Neural crest cell (in vitro differentiated cells): Measurements from ENCODE around the gene ALOXE3. TPM values are rescaled to one million over a fixed set of nuclear protein-coding genes. Genes with fewer than 3 reads are reported as not detected.

Experiments
- DNase-seq: peaks from one replicate; pipeline ENCODE4 v3.0.0; 2021; ENCODE audit warnings: low read depth, mixed read lengths, low spot score
- H3K27ac Mint-ChIP-seq: one replicate; pipeline ENCODE4 v1.8.0; 2021; ENCODE audit warnings: mild to moderate bottlenecking, mixed read lengths; ENCODE audit not compliant: unreplicated experiment
- H3K27me3 Mint-ChIP-seq: 2 replicates; pipeline ENCODE4 v1.8.0; 2021; ENCODE audit warnings: low read depth, mild to moderate bottlenecking, mixed read lengths
- H3K36me3 Mint-ChIP-seq: 2 replicates; pipeline ENCODE4 v1.8.0; 2021; ENCODE audit warnings: low read depth, mild to moderate bottlenecking, mixed read lengths
- H3K4me1 Mint-ChIP-seq: 2 replicates; pipeline ENCODE4 v1.8.0; 2021; ENCODE audit warnings: mixed read lengths
- H3K4me3 Mint-ChIP-seq: one replicate; pipeline ENCODE4 v1.8.0; 2021; ENCODE audit warnings: mild to moderate bottlenecking, mixed read lengths
- H3K9me3 Mint-ChIP-seq: 2 replicates; pipeline ENCODE4 v1.8.0; 2021; ENCODE audit warnings: mixed read lengths
- CTCF ChIP-seq: fragments of 200-600 bp; sonication (generic); conservative IDR thresholded peaks from 2 replicates; pipeline ENCODE4 v1.5.0; 2021; ENCODE audit warnings: antibody characterized with exemption, mild to moderate bottlenecking
- total RNA-seq: library from RNA; stranded (reverse); gene quantifications from 2 replicates; pipeline ENCODE4 v1.2.1, GENCODE V29; 2021

Gene ALOXE3
- total RNA-seq, 1 donor from 2014 or later = not detected

DNA sequence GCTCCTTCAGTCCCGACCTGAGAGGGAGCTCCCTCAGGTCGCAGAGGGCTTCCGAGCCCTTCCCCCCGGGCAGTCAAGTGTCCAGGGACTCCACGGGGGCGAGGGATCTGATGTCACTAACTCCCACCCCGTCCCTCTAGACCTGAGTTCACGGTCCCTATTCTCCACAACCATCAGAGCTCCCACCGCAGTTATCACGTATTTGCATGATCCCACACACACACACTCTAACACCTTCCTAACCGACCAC is 37.6 kb upstream of the ALOXE3 start:
- Mint-ChIP-seq H3K27ac (no peak overlapping the region), H3K36me3 (peaks cover 9% of the 10 kb centered on the region), H3K4me1 (peaks cover 22% of the 10 kb centered on the region), H3K4me3 (no peak overlapping the region), H3K27me3 (peaks cover 2% of the 10 kb centered on the region), H3K9me3 (no peaks in the 10 kb centered on the region)
- TF ChIP-seq CTCF = no peak
- DNase-seq = no peak

DNA sequence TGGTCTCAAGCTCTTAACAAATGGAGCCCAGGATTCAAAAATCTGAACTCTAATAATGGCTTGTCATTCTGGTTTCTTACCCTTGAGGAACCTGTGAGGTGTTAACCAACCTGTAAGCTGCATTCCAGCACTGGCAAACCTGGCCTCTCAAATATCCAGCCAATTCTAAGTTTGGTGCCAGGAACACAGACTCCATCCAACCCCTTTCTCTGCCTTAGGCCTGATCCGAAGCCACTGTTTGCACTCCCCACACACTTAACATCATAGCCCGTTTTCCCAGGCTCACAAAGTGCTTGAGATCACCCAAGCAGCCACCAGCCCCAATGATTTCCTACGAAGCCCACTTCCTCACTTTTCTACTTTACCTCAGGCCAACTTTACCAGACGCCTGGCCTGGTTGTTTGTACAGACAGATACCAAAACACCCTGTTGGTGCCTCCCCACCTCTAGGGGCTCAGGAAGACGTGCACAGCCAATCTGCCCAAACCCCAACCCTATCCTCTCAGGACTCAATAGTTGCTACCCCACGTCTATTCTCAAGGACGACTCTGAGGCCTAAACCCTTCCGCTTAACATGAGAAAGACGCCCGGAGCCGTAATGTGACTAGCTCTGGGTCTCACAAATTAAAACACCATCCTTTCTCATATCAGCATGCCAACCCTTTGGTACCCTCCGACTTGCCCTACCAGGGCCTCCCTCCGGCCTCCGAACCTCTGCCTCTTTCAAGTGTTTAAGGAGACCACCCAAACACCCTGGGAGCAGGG is 37.1 kb upstream of the ALOXE3 start:
- Mint-ChIP-seq H3K4me3 (no peak overlapping the region), H3K9me3 (no peaks in the 10 kb centered on the region), H3K4me1 (peaks cover 20% of the 10 kb centered on the region), H3K27me3 (peaks cover 2% of the 10 kb centered on the region), H3K27ac (no peak overlapping the region), H3K36me3 (peaks cover 9% of the 10 kb centered on the region)
- no peak for DNase-seq
- TF ChIP-seq CTCF = no peak

GRCh38 chr17:8154608-8155155 is 36.4 kb upstream of the ALOXE3 start:
- no peak overlapping the region for H3K4me3 Mint-ChIP-seq
- H3K27me3 Mint-ChIP-seq = peaks cover 2% of the 10 kb centered on the region
- no peaks in the 10 kb centered on the region for H3K9me3 Mint-ChIP-seq
- H3K36me3 Mint-ChIP-seq = peaks cover 5% of the 10 kb centered on the region
- DNase-seq = no peak
- peak overlapping the region; percentile 50 for H3K27ac Mint-ChIP-seq
- peaks cover 13% of the 10 kb centered on the region for H3K4me1 Mint-ChIP-seq
- TF ChIP-seq CTCF = no peak

DNA sequence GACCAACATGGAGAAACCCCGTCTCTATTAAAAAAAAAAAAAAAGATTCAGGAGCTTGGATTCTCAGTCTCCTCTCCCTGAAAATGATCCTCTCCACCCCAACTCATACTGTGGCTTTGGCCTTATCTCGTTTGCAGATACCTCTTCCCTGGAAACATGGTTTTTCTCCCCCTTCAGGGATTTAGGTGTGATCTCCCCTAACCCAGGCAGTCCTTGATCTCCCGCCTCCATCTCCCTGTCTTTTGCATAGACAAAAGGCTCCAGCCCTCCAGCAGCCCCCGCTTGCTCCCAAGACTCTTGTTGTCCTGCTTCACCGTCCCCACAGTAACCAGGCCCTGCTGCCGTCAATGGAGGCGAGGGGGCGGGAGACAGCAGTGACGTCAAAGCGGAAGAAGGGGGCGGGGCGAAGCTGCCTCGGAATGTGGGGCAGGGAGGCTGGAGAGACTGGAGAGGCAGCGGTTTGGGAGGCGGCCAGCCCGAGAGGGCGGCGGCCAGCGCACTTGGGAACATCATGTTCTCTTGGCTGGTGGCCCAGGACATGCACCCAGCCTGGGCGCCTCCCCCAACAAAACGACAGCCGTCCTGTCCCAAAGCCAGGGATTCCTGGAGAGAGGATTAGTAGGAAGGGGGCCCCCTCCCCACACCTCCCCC is 35.8 kb upstream of the ALOXE3 start:
- TF ChIP-seq CTCF = no peak
- H3K4me3 Mint-ChIP-seq = peak overlapping the region; percentile 96

GRCh38 chr17:8153525-8153956 is 35.2 kb upstream of the ALOXE3 start:
- no peaks in the 10 kb centered on the region for H3K27me3 Mint-ChIP-seq
- no peak for DNase-seq
- no peak for TF ChIP-seq CTCF
- H3K4me1 Mint-ChIP-seq = peaks cover 8% of the 10 kb centered on the region
- H3K27ac Mint-ChIP-seq = peak overlapping the region; percentile 89
- peak overlapping the region; percentile 96 for H3K4me3 Mint-ChIP-seq
- peaks cover 2% of the 10 kb centered on the region for H3K36me3 Mint-ChIP-seq
- no peaks in the 10 kb centered on the region for H3K9me3 Mint-ChIP-seq

More for the DNA sequence above, 35.8 kb upstream of the ALOXE3 start:
- DNase-seq = peak; percentile 94
- H3K4me1 Mint-ChIP-seq = peaks cover 13% of the 10 kb centered on the region
- H3K36me3 Mint-ChIP-seq = peaks cover 5% of the 10 kb centered on the region
- no peaks in the 10 kb centered on the region for H3K9me3 Mint-ChIP-seq
- H3K27ac Mint-ChIP-seq = peak overlapping the region; percentile 99
- peaks cover 2% of the 10 kb centered on the region for H3K27me3 Mint-ChIP-seq
